HG02798 (cell line): ENCODE data around the gene NCF2.

Experiments
- ATAC-seq: cut with Tn5 transposase; IDR thresholded peaks from one replicate; pipeline ENCODE4 v1.9.1; 2021; ENCODE audit warnings: mild to moderate bottlenecking; ENCODE audit not compliant: unreplicated experiment, poor library complexity

The NCF2 gene

GRCh38 chr1:183559061-183559460 is 31.2 kb downstream of the NCF2 start:
- no peak for ATAC-seq

- ATAC-seq: no peak
These were observed 35.7 kb downstream of the NCF2 start for GRCh38 chr1:183554577-183554976.

GRCh38 chr1:183553764-183554163 is 36.5 kb downstream of the NCF2 start:
- ATAC-seq: no peak

GRCh38 chr1:183553331-183553730 is 36.9 kb downstream of the NCF2 start:
- no peak for ATAC-seq

- no peak for ATAC-seq
These were observed 37.4 kb downstream of the NCF2 start for GRCh38 chr1:183552891-183553290.

GRCh38 chr1:183552441-183552840 is 37.8 kb downstream of the NCF2 start:
- ATAC-seq: no peak

- ATAC-seq: no peak
These were observed 38.3 kb downstream of the NCF2 start for GRCh38 chr1:183551924-183552323.

- ATAC-seq: no peak
These were observed 39.3 kb downstream of the NCF2 start for GRCh38 chr1:183550915-183551314.

GRCh38 chr1:183548116-183548515 is 42.1 kb downstream of the NCF2 start:
- ATAC-seq: no peak

- ATAC-seq: no peak
These were observed 43.8 kb downstream of the NCF2 start for GRCh38 chr1:183546427-183546826.

GRCh38 chr1:183544598-183545297 is 45.5 kb downstream of the NCF2 start:
- ATAC-seq: no peak

- ATAC-seq: no peak
These were observed 46.5 kb downstream of the NCF2 start for GRCh38 chr1:183543619-183544204.

- ATAC-seq: no peak
These were observed 52.9 kb downstream of the NCF2 start for GRCh38 chr1:183537405-183537804.

GRCh38 chr1:183533617-183534174 is 56.6 kb downstream of the NCF2 start:
- no peak for ATAC-seq

GRCh38 chr1:183528577-183528976 is 61.7 kb downstream of the NCF2 start:
- no peak for ATAC-seq

GRCh38 chr1:183522104-183522503 is 68.2 kb downstream of the NCF2 start:
- ATAC-seq: no peak

GRCh38 chr1:183520379-183520778 is 69.9 kb downstream of the NCF2 start:
- no peak for ATAC-seq

GRCh38 chr1:183517401-183517800 is 72.9 kb downstream of the NCF2 start:
- no peak for ATAC-seq

GRCh38 chr1:183516725-183517124 is 73.5 kb downstream of the NCF2 start:
- no peak for ATAC-seq

- no peak for ATAC-seq
These were observed 75.1 kb downstream of the NCF2 start for GRCh38 chr1:183515002-183515689.

- ATAC-seq: no peak
These were observed 76.0 kb downstream of the NCF2 start for GRCh38 chr1:183514235-183514634.
